Activated CD8-positive, alpha-beta memory T cell treated with anti-CD3 and anti-CD28 coated beads for 1 hour (primary cell): ENCODE data around the gene ATOSA.

Source experiments
- DNase-seq, 2 donors: peaks; one replicate each; pipeline ENCODE4 v3.0.0-alpha.2; 2020; ENCODE audit warnings: low read depth in 1 of 2; ENCODE audit errors: extremely low read depth in 1 of 2

ATOSA gene

DNA sequence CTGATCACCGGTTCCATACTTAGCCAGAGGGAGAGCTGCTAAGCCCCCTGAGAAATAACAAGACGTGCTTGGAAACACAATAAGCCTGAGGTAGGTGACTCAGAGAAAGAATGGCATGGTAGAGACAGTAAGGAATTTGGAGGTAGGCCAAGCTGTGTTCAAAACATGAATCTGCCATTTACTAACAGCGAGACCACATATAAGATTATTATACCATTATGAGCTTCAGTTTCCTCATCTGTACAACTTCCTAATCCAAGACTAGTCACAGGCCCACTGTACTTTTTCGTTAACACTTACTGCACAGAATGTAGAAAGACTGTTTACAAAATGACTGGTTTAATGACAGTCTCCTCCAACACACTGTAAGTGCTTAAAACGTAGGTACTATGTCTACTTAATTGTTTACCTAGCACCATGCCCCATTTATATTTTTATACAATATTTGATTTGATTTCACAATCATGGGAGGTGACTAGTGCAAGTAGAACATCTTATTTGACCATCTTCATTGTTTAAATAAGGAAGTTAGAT lies 25.7 kb downstream of the ATOSA start:
- DNase-seq, result no peak

DNA sequence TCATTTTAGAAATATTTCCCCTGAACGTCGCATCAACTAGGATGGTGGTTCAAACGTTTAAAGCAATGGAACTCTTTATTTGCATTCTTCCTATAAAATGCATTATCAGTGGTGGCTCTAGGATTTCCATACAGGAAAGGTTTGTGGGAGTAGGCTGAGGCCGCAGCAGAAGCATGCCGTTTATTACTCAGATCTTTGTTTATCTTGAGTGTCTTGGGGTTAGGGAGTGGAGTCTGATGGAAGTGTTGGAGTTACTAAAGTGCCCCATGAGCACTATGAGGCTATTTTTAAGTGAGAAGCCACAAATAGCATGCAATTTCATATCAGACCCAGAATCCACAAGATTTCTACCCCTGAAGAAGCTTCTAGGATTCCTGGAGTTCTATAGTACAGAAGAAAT lies 26.2 kb downstream of the ATOSA start:
- DNase-seq, result no peak

DNA sequence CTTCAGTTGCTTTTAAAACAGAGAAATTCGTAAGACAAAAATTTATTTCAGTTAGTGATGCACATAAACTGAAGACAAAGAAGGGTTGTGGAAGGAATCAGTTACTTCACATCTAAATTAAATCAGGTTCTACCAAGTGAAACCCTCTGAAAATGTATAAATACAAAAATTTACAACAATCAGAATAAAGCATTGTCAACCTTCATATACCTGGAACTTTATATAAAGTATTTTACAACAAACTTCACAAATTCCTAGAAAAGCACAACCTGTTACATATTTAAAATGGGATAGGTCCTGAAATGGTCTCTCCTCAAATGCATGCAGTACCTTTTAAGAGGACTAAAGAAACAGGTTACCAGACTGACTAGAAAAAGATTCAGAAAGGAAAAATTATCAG lies 26.9 kb downstream of the ATOSA start:
- no peak for DNase-seq

DNA sequence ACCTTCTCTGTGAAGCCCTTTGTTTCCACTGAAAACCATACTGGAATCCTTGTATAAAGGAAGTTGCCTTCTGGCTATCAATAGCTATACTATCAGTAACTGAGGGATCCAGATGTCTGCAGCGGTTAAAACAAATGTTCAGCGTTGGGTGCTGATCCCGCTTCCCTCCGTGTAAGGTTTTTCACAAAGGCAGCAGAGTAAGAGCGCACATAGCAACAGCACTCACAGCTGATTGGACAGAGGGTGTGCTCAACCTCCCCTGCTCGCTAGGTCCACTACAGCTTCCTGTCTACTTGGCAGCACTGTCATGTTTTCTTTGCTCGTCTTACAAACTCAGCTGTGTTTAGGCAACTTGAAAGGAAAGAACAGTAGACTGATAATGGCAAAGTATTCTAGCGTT lies 27.3 kb downstream of the ATOSA start:
- DNase-seq, result no peak

DNA sequence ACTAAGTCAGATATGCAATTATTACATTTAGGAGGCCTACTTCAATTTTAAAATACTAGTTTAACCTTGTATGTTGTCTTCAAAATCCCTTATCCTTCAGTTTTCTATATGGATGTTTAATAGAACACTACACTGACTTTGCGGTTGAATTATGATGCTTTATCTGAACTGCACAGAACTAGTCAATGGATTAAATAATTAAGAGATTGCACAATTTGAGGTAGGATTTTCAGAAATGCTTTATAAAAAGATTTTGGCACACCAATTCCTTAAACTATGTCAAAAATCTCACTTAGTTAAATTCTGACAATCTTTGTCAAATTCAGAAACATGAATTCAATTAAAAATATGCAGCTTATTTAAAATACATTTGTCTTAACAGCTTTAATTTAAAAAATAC lies 28.1 kb downstream of the ATOSA start:
- DNase-seq, result no peak

DNA sequence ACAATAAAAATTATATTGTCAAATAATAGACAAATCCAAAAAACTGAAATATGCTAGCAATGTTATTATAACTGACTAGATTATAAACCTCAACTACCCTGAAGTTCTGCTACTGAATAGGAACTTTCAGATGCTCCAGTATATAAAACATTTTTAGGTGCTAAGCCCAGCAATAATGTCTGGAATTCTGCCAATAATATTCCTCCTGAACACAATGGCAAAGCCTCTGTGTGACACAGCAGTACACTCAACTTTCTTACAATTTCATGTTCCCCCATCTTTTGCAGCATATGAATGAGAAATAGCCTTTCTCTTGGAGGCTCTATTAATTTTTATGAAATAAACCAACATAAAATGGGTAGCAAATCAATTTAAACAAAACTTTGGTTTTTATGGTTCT lies 29.5 kb downstream of the ATOSA start:
- no peak for DNase-seq

DNA sequence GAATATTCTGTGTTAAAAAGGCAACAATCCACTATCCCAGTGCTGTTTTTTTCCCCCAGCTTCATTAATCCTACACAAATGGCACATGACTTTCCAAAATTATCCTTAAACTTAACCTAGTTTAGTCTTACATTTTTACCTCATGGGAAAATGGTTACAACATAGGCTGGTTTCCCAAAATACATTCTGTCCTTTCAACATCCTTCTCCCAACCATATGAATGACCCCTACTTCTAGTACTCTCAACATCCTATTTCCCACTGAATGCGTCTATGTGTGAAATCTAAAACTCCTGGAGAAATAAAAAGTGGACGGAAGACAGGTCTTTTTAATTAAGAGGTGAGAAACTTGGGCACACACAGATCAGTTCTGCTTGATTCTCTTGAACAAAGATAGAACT lies 33.3 kb downstream of the ATOSA start:
- DNase-seq, result no peak

DNA sequence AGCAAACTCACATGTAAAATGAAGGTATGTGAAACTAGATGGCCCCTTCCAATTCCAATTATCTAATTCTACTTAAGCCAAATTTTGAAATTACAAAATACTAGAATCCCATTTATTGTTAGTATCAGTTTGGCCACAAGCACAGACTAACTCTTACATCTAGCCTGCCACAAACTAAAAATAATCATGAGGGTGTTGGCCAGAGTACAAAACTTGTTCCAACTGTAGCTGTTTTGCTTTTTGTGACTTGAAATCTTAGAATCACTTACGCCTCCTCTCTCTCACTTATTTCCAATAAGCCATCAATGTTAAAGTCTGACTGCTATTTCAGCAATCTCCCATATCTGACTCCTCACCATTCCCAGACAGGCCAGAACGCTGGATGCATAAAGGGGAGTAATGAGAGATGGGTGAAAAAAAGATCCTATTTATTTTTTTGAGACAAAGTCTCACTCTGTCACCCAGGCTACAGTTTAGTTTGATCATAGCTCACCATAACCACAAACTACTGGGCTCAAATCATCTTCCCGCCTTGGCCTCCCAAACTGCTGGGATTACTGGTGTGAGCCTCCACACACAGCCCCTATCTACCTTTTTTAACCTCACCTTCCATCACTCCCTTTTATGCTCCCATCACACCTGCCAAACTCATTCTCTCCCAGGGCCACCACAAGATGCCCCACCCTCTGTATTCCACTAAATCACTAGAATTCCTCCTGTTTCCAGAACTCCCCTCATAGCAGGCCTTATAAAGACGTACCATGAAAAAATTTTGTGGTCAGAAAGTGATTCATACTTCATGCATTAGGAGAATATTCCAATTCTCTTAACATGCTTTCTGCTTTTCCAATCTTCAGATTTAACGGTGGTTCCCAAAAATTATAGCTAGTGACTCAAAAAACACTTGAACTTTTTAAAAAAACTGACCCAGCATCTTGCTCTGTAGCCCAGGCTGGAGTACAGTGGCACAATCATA lies 36.5 kb downstream of the ATOSA start:
- no peak for DNase-seq

DNA sequence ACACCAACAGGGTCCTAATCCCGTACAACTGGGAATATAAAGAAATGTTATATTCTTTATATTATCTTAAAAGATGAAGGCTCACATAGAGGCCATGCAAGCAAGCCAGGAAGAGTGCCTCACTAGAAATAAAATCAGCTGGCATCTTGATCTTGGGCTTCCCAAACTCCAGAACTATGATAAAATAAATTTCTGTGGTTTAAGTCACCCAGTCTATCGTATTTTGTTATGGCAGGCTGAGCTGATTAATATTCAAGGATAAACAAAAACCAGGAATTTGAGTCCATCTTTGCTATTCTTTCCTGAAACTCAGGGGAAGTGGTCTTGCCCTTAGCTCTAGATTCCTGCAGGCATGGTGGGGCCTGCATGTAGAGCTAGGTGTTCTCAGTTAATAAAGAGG lies 42.7 kb downstream of the ATOSA start:
- no peak for DNase-seq

DNA sequence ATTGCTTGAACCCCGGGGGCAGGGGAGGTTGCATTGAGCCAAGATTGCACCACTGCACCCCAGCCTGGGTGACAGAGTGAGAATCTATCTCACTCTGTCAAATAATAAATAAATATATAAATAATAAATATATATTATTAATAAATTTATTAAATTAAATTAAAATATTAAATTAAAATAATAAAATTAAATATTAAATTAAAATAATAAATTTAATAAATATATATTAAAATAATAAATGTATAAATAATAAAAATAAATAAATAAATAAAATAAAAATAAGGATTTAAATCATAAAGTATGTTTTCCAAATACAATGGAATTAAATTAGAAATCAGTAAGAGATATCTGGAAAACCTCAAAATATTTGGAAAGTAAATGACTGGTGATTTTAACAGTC lies 43.3 kb downstream of the ATOSA start:
- no peak for DNase-seq
